Fibroblast of villous mesenchyme (primary cell): Measurements from ENCODE around the gene CCN5. TPM values are rescaled to one million over a fixed set of nuclear protein-coding genes. Genes with fewer than 3 reads are reported as not detected.

Experiments
- DNase-seq: peaks from one replicate; pipeline ENCODE4 v3.0.0-alpha.2; 2010; ENCODE audit warnings: low read depth
- H3K4me3 ChIP-seq: 2 replicates; pipeline ENCODE4 v1.5.1; 2011; ENCODE audit warnings: low read depth, mild to moderate bottlenecking, low read length
- total RNA-seq: library from RNA; depleted of rRNA; stranded (reverse); fragments of >200 nt; gene quantifications from 2 replicates; pipeline ENCODE4 v1.2.3, GENCODE V29; 2012
- TF ChIP-seq, protein P1 (sequence below): IDR thresholded peaks from 2 replicates; pipeline ENCODE4 v1.5.1; 2012; ENCODE audit warnings: low read depth, mild to moderate bottlenecking, low read length; ENCODE audit not compliant: insufficient read depth

Gene CCN5
- total RNA-seq, 1 donor, result 1.7 TPM

DNA sequence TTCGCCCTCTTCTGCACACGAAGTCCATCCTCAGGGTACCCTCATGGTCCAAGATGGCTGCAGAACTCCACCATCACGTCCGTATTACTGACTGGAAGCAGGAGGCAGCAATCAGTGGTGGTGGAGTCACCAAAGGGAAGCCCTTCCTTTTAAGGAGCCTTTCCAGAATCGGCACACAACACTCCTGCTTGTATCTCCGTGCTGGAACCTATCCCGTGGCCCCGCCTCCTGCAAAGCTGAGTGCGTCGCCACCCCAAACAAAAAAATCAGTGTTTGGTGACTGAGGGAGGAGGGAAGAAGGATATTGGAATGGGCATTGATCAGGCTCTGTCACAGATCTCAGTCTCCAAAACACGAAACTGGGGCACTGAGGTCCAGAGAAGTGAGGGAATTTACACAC is 5.8 kb upstream of the CCN5 start:
- DNase-seq, result no peak
- TF ChIP-seq, protein P1, sequence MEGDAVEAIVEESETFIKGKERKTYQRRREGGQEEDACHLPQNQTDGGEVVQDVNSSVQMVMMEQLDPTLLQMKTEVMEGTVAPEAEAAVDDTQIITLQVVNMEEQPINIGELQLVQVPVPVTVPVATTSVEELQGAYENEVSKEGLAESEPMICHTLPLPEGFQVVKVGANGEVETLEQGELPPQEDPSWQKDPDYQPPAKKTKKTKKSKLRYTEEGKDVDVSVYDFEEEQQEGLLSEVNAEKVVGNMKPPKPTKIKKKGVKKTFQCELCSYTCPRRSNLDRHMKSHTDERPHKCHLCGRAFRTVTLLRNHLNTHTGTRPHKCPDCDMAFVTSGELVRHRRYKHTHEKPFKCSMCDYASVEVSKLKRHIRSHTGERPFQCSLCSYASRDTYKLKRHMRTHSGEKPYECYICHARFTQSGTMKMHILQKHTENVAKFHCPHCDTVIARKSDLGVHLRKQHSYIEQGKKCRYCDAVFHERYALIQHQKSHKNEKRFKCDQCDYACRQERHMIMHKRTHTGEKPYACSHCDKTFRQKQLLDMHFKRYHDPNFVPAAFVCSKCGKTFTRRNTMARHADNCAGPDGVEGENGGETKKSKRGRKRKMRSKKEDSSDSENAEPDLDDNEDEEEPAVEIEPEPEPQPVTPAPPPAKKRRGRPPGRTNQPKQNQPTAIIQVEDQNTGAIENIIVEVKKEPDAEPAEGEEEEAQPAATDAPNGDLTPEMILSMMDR, result no peak
- no peak overlapping the region for H3K4me3 ChIP-seq

DNA sequence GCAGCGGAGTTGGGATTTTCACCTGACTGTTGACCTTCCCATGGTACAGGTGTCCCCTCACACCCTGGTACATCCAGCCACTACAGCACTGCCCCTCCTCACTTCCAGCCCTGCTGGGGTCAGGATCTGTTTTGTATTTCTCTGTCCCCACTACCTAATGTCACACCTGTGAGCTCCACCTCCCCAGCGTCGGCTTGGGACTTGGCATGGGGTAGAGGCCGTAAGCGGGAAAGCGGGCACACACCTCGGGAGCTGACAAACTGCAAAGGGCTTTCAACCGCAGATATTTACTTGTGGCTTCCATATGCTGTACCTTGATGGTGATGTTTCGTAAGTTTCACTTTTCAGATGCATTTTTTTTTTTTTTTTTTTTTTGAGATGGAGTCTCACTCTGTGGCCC is 5.4 kb upstream of the CCN5 start:
- DNase-seq, result no peak
- TF ChIP-seq, protein P1, result no peak
- no peak overlapping the region for H3K4me3 ChIP-seq

DNA sequence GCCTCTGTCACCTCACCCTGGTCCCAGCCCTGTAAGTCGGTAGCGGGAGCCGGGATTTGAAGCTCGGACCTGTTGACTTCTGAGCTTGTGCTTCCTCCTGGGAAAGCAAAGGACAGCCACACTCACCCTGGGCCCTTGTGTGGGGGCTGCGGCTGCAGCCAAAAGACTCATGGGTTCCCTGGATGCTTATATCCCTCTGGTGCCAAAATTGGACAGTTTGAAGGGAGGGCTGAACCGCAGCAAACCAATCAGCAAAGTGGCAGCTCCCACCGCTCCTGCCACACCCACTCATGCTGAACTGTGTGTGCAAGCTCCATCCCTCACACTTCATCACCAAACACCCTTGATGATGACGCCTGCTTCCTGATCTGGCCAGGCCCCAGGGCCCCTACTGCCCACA is 3.9 kb upstream of the CCN5 start:
- no peak overlapping the region for H3K4me3 ChIP-seq
- TF ChIP-seq, protein P1, result no peak
- no peak for DNase-seq

DNA sequence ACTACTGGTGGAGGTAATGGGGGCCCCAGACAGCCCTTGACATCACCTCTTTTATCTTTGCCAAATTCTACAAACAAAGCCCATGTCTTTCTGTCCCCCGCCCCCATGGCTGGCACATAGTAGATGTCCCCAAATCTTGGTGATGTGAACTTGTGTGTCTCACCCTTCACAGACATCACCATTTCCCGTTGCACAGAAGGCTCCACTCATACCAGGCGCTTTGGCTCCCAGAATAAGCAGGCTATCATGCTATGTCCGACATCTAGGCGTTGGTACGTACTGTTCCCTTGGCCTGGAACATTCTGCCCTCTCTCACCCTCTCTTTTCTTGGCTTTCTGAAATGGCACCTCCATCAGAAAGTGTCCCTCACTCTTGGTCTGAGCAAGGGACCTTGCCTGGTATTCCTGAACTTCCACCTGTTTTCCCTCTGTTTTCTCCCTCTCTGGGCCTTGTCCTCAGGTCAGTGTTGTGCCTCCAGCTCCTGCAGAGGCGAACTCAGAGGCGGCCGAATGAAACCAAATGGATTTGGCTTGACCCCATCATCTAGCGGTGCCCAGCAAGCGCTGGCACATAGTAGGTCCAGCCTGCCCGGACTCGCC is 968 bp upstream of the CCN5 start:
- no peak for DNase-seq
- no peak overlapping the region for H3K4me3 ChIP-seq
- TF ChIP-seq, protein P1, result no peak

DNA sequence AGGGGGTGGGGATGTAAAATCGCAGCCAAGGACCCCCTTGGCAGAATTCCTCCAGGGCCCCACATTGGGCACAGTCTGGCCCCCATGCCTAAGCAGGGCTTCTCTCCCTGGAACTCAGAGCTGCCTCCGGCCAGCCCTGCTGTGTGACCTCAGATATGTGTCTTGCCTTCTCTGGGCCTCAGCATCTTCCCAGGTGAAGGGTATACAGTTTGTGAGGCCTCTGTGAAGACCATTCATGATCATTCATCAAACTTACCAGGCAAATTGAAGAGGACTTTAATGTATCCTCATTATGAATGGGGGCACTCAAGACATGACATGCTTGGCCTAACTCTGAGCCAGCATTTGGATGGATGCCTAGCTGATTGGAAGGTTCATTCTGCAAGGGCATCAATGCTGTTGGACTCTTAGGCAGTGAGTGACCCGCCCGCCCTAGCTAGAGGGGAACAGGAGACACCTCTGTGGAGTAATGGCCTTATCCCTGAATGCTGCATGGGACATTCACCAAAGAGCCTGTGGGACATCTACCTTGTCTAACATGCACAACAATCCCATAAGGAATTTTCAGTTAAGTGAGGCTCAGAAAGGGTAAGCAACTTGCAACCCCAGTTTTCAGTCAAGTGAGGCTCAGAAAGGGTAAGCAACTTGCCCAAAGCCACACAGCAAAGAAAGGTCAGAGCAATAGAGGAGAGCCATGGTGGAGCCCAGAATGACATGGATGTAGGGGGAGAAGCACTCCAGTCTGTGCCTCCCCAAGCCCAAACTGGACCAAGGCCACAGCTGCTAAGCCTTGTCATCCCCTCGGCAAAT is 535 bp downstream of the CCN5 start:
- no peak for DNase-seq
- no peak overlapping the region for H3K4me3 ChIP-seq

DNA sequence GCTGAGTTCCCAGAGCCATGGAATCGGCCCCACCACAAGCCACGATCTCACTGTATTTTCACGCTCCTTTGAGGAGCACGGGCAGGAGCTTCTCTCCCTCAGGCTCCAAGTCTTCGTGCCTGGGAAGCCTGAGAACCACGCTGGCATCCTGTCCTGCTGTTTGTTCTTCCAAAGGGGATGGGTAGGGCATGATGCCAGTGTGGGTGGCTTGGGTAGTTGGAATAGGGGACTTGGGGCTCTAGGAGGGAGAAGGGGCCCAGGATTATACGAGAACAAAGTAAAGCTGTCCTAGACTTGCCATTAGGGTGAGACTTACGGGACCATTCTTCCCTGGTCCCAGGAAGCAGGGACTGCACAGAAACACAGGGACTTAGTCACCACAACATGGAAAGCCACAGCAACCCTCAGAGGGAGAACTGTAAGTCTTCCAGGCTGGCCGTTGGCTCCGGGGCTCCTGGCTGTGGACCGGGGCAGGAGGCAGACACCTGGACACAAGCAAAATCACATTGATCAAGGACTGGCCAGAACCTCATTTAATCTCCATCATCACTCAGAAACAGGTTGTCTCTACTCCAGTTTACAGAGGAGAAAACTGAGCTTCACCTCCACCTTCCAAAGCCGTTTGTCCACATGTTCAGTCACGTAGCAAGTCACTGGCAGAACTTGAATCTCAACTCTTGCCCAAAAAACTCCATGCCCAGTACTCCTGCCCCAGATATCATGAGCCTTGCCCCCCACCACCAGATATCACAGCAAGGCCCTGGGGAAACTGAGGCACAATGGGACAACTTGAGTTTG is 1.3 kb downstream of the CCN5 start:
- DNase-seq, result no peak
- no peak overlapping the region for H3K4me3 ChIP-seq

More for the DNA sequence above, 535 bp downstream of the CCN5 start:
- TF ChIP-seq, protein P1, result no peak

More for the DNA sequence above, 1.3 kb downstream of the CCN5 start:
- TF ChIP-seq, protein P1, result no peak
